ENCODE data around the gene SPAG5.

SPAG5 gene

GRCh38 chr17:28552176-28552999, 46.4 kb downstream of the SPAG5 start, which contains the start of gene UNC119:
Gene UNC119 (minus strand): TSS chr17:28552624. CDS start chr17:28552557, 67 bp downstream.
- WGBS, 2 experiments, result 1% methylated on average over 67 of the region's 67 CpGs
- Histone ChIP-seq H3K36me3 (ENCODE audit: control insufficient read depth, insufficient read depth, low read length) (peaks cover 23% of the 10 kb centered on the region), H3K9me3 (ENCODE audit: control insufficient read depth, low read length) (no peaks in the 10 kb centered on the region), H3K4me3 (ENCODE audit: insufficient read depth, low read depth, low read length) (peak within 1 kb of the TSS; percentile 55), H3K27ac (ENCODE audit: insufficient read depth, low read depth, low read length, poor library complexity, severe bottlenecking) (no peak within 1 kb of the TSS), H3K27me3 (ENCODE audit: control insufficient read depth, insufficient read depth, low read length, poor library complexity, severe bottlenecking) (no peaks in the 10 kb centered on the region), H3K4me1 (ENCODE audit: control insufficient read depth, insufficient read depth, low read length) (peaks cover 17% of the 10 kb centered on the region)

GRCh38 chr17:28551421-28552175, 47.2 kb downstream of the SPAG5 start:
- peaks cover 19% of the 10 kb centered on the region for H3K36me3 ChIP-seq (ENCODE audit: control insufficient read depth, insufficient read depth, low read length)
- H3K27ac ChIP-seq (ENCODE audit: insufficient read depth, low read depth, low read length, poor library complexity, severe bottlenecking), result no peak overlapping the region
- 17 to 21% methylated on average over 10 of the region's 10 CpGs for WGBS, 2 experiments
- H3K27me3 ChIP-seq (ENCODE audit: control insufficient read depth, insufficient read depth, low read length, poor library complexity, severe bottlenecking), result no peaks in the 10 kb centered on the region
- H3K4me3 ChIP-seq (ENCODE audit: insufficient read depth, low read depth, low read length), result peak overlapping the region; percentile 55
- no peaks in the 10 kb centered on the region for H3K9me3 ChIP-seq (ENCODE audit: control insufficient read depth, low read length)
- H3K4me1 ChIP-seq (ENCODE audit: control insufficient read depth, insufficient read depth, low read length), result peaks cover 17% of the 10 kb centered on the region

GRCh38 chr17:28550858-28551257, 48.0 kb downstream of the SPAG5 start:
- Histone ChIP-seq H3K36me3 (ENCODE audit: control insufficient read depth, insufficient read depth, low read length) (peaks cover 15% of the 10 kb centered on the region), H3K27ac (ENCODE audit: insufficient read depth, low read depth, low read length, poor library complexity, severe bottlenecking) (no peak overlapping the region), H3K4me1 (ENCODE audit: control insufficient read depth, insufficient read depth, low read length) (peaks cover 17% of the 10 kb centered on the region), H3K4me3 (ENCODE audit: insufficient read depth, low read depth, low read length) (no peak overlapping the region), H3K9me3 (ENCODE audit: control insufficient read depth, low read length) (no peaks in the 10 kb centered on the region), H3K27me3 (ENCODE audit: control insufficient read depth, insufficient read depth, low read length, poor library complexity, severe bottlenecking) (no peaks in the 10 kb centered on the region)
- WGBS, 2 experiments, result 85 to 93% methylated on average over 1 of the region's 1 CpG

- 69 to 82% methylated on average over 3 of the region's 3 CpGs for WGBS, 2 experiments
- H3K9me3 ChIP-seq (ENCODE audit: control insufficient read depth, low read length), result no peaks in the 10 kb centered on the region
- no peaks in the 10 kb centered on the region for H3K27me3 ChIP-seq (ENCODE audit: control insufficient read depth, insufficient read depth, low read length, poor library complexity, severe bottlenecking)
- H3K27ac ChIP-seq (ENCODE audit: insufficient read depth, low read depth, low read length, poor library complexity, severe bottlenecking), result peak overlapping the region; percentile 60
- no peak overlapping the region for H3K4me3 ChIP-seq (ENCODE audit: insufficient read depth, low read depth, low read length)
- H3K36me3 ChIP-seq (ENCODE audit: control insufficient read depth, insufficient read depth, low read length), result peaks cover 8% of the 10 kb centered on the region
- peaks cover 17% of the 10 kb centered on the region for H3K4me1 ChIP-seq (ENCODE audit: control insufficient read depth, insufficient read depth, low read length)
Measured at GRCh38 chr17:28549236-28550132, 49.3 kb downstream of the SPAG5 start.

GRCh38 chr17:28548417-28549130, 50.3 kb downstream of the SPAG5 start:
- H3K36me3 ChIP-seq (ENCODE audit: control insufficient read depth, insufficient read depth, low read length), result peaks cover 1% of the 10 kb centered on the region
- 91% methylated on average over 6 of the region's 6 CpGs for WGBS, 2 experiments
- H3K4me3 ChIP-seq (ENCODE audit: insufficient read depth, low read depth, low read length), result no peak overlapping the region
- no peak overlapping the region for H3K27ac ChIP-seq (ENCODE audit: insufficient read depth, low read depth, low read length, poor library complexity, severe bottlenecking)
- no peaks in the 10 kb centered on the region for H3K27me3 ChIP-seq (ENCODE audit: control insufficient read depth, insufficient read depth, low read length, poor library complexity, severe bottlenecking)
- peaks cover 17% of the 10 kb centered on the region for H3K4me1 ChIP-seq (ENCODE audit: control insufficient read depth, insufficient read depth, low read length)
- H3K9me3 ChIP-seq (ENCODE audit: control insufficient read depth, low read length), result no peaks in the 10 kb centered on the region

GRCh38 chr17:28547623-28548416, 51.0 kb downstream of the SPAG5 start:
- Histone ChIP-seq H3K27ac (ENCODE audit: insufficient read depth, low read depth, low read length, poor library complexity, severe bottlenecking) (no peak overlapping the region), H3K36me3 (ENCODE audit: control insufficient read depth, insufficient read depth, low read length) (no peaks in the 10 kb centered on the region), H3K4me3 (ENCODE audit: insufficient read depth, low read depth, low read length) (no peak overlapping the region), H3K9me3 (ENCODE audit: control insufficient read depth, low read length) (no peaks in the 10 kb centered on the region), H3K4me1 (ENCODE audit: control insufficient read depth, insufficient read depth, low read length) (peaks cover 17% of the 10 kb centered on the region), H3K27me3 (ENCODE audit: control insufficient read depth, insufficient read depth, low read length, poor library complexity, severe bottlenecking) (no peaks in the 10 kb centered on the region)
- WGBS, 2 experiments, result 77 to 78% methylated on average over 26 of the region's 26 CpGs

- Histone ChIP-seq H3K9me3 (ENCODE audit: control insufficient read depth, low read length) (no peaks in the 10 kb centered on the region), H3K4me3 (ENCODE audit: insufficient read depth, low read depth, low read length) (no peak overlapping the region), H3K4me1 (ENCODE audit: control insufficient read depth, insufficient read depth, low read length) (peaks cover 17% of the 10 kb centered on the region), H3K27ac (ENCODE audit: insufficient read depth, low read depth, low read length, poor library complexity, severe bottlenecking) (no peak overlapping the region), H3K27me3 (ENCODE audit: control insufficient read depth, insufficient read depth, low read length, poor library complexity, severe bottlenecking) (no peaks in the 10 kb centered on the region), H3K36me3 (ENCODE audit: control insufficient read depth, insufficient read depth, low read length) (no peaks in the 10 kb centered on the region)
- WGBS, 2 experiments, result 93 to 95% methylated on average over 14 of the region's 14 CpGs
Measured at GRCh38 chr17:28547096-28547622, 51.7 kb downstream of the SPAG5 start.

- 84 to 88% methylated on average over 6 of the region's 6 CpGs for whole genome bisulfite sequencing, 2 experiments
- Histone ChIP-seq H3K27ac (ENCODE audit: insufficient read depth, low read depth, low read length, poor library complexity, severe bottlenecking) (no peak overlapping the region), H3K27me3 (ENCODE audit: control insufficient read depth, insufficient read depth, low read length, poor library complexity, severe bottlenecking) (no peaks in the 10 kb centered on the region), H3K36me3 (ENCODE audit: control insufficient read depth, insufficient read depth, low read length) (no peaks in the 10 kb centered on the region), H3K4me3 (ENCODE audit: insufficient read depth, low read depth, low read length) (no peak overlapping the region), H3K4me1 (ENCODE audit: control insufficient read depth, insufficient read depth, low read length) (peaks cover 15% of the 10 kb centered on the region), H3K9me3 (ENCODE audit: control insufficient read depth, low read length) (no peaks in the 10 kb centered on the region)
Measured at GRCh38 chr17:28545787-28546415, 52.9 kb downstream of the SPAG5 start.
